DND-41 (cell line): ENCODE results near the gene C19orf73.
"Not testable (repeated sequence)": the region's sequence is repeated elsewhere in the genome, so short reads cannot be mapped to it uniquely, and the experiment has no call there.

Experiments used
- ATAC-seq: fragments of 200-7000 bp; cut with Tn5 transposase; 3 replicates; pipeline ENCODE4 v1.9.1; 2021; ENCODE audit warnings: low read depth; ENCODE audit not compliant: insufficient read depth
- DNase-seq: peaks from one replicate; pipeline ENCODE4 v3.0.0-alpha.2; 2020
- H2AFZ ChIP-seq: 2 replicates; pipeline ENCODE4 v1.6.0; 2012; ENCODE audit warnings: low read depth, low read length
- H3K27ac ChIP-seq: 2 replicates; pipeline ENCODE4 v1.5.1; 2012; ENCODE audit warnings: low read length, inconsistent platforms
- H3K27me3 ChIP-seq: fragments of 200-600 bp; sonication (generic); 2 replicates; pipeline ENCODE4 v1.6.0; 2012; ENCODE audit warnings: low read length, mild to moderate bottlenecking, inconsistent platforms; ENCODE audit not compliant: insufficient read depth, poor library complexity
- H3K36me3 ChIP-seq: 2 replicates; pipeline ENCODE4 v1.5.1; 2012; ENCODE audit warnings: low read length, inconsistent platforms; ENCODE audit not compliant: insufficient read depth
- H3K4me1 ChIP-seq: 2 replicates; pipeline ENCODE4 v1.5.1; 2012; ENCODE audit warnings: mild to moderate bottlenecking, low read length; ENCODE audit not compliant: insufficient read depth
- H3K4me2 ChIP-seq: 2 replicates; pipeline ENCODE4 v1.6.0; 2012; ENCODE audit warnings: mild to moderate bottlenecking, moderate library complexity, low read length, inconsistent platforms; ENCODE audit not compliant: insufficient read depth
- H3K4me3 ChIP-seq, 2 experiments: fragments of 200-600 bp in 1 of 2; shearing (Covaris generic) in 1 of 2; 2 replicates each; pipeline ENCODE4 v1.5.1; 2012 to 2016; ENCODE audit warnings: inconsistent platforms in 2 of 2, low read length in 2 of 2, mild to moderate bottlenecking in 2 of 2, low read depth in 1 of 2, moderate library complexity in 1 of 2
- H3K79me2 ChIP-seq: 2 replicates; pipeline ENCODE4 v1.6.0; 2012; ENCODE audit warnings: low read length, inconsistent platforms; ENCODE audit not compliant: insufficient read depth
- H3K9ac ChIP-seq: 2 replicates; pipeline ENCODE4 v1.6.0; 2012; ENCODE audit warnings: low read depth, mild to moderate bottlenecking, inconsistent platforms, low read length, moderate library complexity
- H3K9me3 ChIP-seq: 2 replicates; pipeline ENCODE4 v1.5.1; 2012; ENCODE audit warnings: low read length, moderate library complexity, mild to moderate bottlenecking, inconsistent platforms; ENCODE audit not compliant: insufficient read depth, severe bottlenecking
- H4K20me1 ChIP-seq: 2 replicates; pipeline ENCODE4 v1.6.0; 2012; ENCODE audit warnings: low read length; ENCODE audit not compliant: insufficient read depth
- EZH2 ChIP-seq: IDR thresholded peaks from 3 replicates; pipeline ENCODE4 v1.6.1; 2012; ENCODE audit warnings: borderline replicate concordance, low read depth, mild to moderate bottlenecking, moderate library complexity, low read length, inconsistent platforms; ENCODE audit not compliant: severe bottlenecking
- TF ChIP-seq, protein P1 (sequence below): IDR thresholded peaks from 2 replicates; pipeline ENCODE4 v1.5.1; 2012; ENCODE audit warnings: borderline replicate concordance, low read length, moderate library complexity, mild to moderate bottlenecking; ENCODE audit not compliant: poor library complexity, severe bottlenecking; ENCODE audit errors: extremely low read depth

The C19orf73 gene

DNA sequence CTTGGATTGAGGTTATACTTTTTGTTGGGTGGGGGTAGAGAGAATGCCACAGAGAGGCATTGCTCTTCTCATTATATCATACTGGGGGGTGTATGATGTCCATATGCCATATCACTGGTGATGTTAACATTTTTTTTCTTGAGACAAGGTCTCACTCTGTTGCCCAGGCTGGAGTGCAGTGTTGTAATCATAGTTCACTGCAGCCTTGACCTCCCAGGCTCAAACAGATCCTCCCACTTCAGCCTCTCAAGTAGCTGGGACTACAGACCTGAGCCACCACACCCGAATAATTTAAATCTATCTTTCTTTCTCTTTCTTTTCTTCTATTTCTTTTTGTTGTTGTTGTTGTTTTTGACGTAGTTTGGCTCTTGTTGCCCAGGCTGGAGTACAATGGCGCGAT, 38.6 kb downstream of the C19orf73 start:
- Histone ChIP-seq H3K9me3 (no peaks in the 10 kb centered on the region), H3K79me2 (peaks cover 5% of the 10 kb centered on the region), H3K27ac (no peak overlapping the region), H3K9ac (no peak overlapping the region), H4K20me1 (no peaks in the 10 kb centered on the region), H3K27me3 (no peaks in the 10 kb centered on the region), H3K4me3 (no peak overlapping the region), H3K4me2 (no peak overlapping the region), H3K36me3 (no peaks in the 10 kb centered on the region; the same call in 1 of the 2 replicates), H2AFZ (no peak overlapping the region; the same call in 1 of the 2 replicates), H3K4me1 (peaks cover 8% of the 10 kb centered on the region)
- TF ChIP-seq, protein P1, sequence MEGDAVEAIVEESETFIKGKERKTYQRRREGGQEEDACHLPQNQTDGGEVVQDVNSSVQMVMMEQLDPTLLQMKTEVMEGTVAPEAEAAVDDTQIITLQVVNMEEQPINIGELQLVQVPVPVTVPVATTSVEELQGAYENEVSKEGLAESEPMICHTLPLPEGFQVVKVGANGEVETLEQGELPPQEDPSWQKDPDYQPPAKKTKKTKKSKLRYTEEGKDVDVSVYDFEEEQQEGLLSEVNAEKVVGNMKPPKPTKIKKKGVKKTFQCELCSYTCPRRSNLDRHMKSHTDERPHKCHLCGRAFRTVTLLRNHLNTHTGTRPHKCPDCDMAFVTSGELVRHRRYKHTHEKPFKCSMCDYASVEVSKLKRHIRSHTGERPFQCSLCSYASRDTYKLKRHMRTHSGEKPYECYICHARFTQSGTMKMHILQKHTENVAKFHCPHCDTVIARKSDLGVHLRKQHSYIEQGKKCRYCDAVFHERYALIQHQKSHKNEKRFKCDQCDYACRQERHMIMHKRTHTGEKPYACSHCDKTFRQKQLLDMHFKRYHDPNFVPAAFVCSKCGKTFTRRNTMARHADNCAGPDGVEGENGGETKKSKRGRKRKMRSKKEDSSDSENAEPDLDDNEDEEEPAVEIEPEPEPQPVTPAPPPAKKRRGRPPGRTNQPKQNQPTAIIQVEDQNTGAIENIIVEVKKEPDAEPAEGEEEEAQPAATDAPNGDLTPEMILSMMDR: no peak
- no peak for TF ChIP-seq EZH2
- DNase-seq: no peak
- ATAC-seq: no peak

DNA sequence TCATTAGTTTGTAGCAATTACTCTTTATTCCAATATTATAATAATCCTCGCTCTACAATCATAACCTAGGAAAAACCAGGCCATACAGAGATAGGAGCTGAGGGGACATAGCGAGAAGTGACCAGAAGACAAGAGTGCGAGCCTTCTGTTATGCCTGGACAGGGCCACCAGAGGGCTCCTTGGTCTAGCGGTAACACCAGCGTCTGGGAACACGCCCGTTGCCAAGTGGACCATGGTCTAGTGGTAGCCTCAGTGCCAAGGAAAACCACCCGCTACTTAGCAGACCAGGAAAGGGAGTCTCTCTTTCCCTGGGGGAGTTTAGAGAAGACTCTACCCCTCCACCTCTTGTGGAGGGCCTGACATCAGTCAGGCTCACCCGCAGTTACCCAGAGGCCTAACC, 44.1 kb downstream of the C19orf73 start:
- not testable (repeated sequence) for DNase-seq, H3K9me3 ChIP-seq, H3K4me3 ChIP-seq, H3K27ac ChIP-seq, H3K27me3 ChIP-seq, H3K9ac ChIP-seq, H3K79me2 ChIP-seq, ATAC-seq, H3K4me1 ChIP-seq, H4K20me1 ChIP-seq, H3K36me3 ChIP-seq, H3K4me2 ChIP-seq, H2AFZ ChIP-seq
- TF ChIP-seq, protein P1: peak; percentile 41

DNA sequence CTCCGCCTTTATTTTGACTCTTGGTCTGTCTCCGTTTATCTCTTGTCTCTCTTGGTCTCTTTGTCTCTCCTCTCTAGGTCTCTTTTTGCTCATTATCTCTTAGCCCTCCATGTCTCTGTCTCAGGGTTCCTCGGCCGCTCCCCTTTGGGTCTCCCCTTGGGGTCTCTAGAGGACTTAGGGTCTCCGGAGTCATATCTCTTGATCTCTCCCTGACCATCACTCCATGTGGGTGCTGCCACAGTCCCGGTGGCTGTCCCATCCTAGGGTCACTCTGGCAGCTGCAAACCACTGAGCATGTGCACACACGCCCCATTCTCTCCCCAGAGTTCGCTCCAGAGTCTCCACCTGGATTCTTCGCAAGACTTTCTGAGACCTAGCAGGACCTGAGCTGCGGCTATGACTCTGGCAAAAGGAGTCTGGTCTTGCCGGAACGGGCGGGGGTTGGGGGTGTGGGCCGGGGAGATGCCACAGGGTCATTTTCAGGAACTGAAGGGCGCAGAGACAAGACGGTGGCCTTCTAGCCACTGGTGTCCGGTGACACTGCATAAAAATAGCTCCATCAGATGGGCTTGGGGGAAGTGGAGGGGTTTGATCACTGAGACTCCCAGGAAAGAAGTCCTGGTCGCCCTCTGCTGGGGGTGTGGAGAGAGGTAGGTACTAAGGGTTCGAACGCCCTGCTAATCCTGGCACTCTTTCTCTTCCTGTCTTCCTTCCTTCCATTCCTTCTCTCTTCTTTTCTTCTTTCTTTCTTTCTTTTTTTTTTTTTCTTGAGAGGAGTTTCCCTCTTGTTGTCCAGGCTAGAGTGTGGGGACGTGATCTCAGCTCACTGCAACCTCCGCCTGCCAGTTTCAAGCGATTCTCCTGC, 45.2 kb downstream of the C19orf73 start:
- Histone ChIP-seq H3K36me3 (no peaks in the 10 kb centered on the region), H3K4me2 (no peak overlapping the region), H3K4me1 (no peaks in the 10 kb centered on the region), H3K4me3 (no peak overlapping the region), H2AFZ (no peak overlapping the region), H3K79me2 (no peaks in the 10 kb centered on the region), H3K9ac (no peak overlapping the region), H4K20me1 (no peaks in the 10 kb centered on the region), H3K27ac (no peak overlapping the region), H3K9me3 (no peaks in the 10 kb centered on the region), H3K27me3 (no peaks in the 10 kb centered on the region)
- no peak for TF ChIP-seq EZH2
- TF ChIP-seq, protein P1: peak; percentile 58
- DNase-seq: peak; percentile 34
- no peak for ATAC-seq
